ENCODE data around the gene MYRF. TPM values are rescaled to one million over a fixed set of nuclear protein-coding genes. Genes with fewer than 3 reads are reported as not detected.
A peak's percentile ranks its signal among the peaks of the same experiment; 100 is the strongest.

Gene MYRF
- total RNA-seq, 1 experiment from 2014 or later = 5.0 TPM

DNA sequence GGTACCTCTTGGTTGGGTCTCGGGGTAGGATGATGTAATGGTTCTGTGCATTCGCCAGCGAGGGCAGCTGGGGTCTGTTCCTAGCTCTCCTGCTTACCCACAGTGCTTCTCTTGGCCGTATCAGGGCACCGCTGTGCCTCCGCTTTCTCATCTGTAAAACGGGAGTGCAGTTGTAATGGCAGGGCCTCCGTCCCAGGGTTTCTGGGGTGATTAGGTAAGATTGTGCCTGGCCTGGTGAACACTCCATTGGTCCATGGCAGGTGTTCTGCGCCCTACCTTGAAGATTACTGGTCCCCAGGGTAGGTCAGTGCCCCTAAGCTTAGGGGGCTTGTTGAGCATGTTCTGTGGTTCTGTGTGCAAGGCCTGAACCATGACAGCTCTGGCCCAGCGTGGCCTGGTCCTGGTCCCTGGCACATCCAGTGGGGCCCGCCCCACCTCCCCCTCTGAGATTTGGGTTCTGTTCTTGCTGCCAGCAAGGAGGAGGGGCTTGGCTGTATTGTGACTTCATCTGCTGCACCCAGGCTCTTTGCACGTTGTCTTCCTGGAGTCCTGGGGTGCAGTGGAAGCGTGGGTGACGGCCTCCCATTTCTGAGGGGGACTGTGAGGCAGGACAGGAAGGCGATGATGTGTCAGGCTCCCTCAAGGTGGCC, 4.9 kb downstream of the MYRF start:
- DNase-seq (ENCODE audit: low read depth) = no peak

DNA sequence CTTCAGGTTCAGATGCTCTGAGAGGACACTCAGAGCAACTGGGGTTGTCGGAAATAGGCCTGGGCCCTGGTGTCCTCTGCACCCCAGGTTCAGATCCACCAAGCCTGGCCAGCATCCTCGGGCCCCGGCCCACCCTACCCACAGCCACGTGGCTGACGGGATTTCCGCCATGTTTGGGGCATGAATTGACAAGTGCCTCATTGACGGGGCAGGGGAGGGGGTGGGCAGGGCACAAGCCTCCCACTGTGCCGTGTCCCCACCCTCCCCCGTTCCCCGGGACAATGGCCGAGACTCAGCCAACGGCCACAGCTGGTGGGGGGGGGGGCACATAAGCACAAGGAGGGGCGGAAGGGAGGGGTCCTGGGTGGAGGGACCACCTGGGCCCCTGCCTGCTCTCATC, 8.5 kb downstream of the MYRF start:
- no peak for DNase-seq (ENCODE audit: low read depth)

GRCh38 chr11:61761440-61762222, 9.2 kb downstream of the MYRF start:
- DNase-seq (ENCODE audit: low read depth) = no peak

DNA sequence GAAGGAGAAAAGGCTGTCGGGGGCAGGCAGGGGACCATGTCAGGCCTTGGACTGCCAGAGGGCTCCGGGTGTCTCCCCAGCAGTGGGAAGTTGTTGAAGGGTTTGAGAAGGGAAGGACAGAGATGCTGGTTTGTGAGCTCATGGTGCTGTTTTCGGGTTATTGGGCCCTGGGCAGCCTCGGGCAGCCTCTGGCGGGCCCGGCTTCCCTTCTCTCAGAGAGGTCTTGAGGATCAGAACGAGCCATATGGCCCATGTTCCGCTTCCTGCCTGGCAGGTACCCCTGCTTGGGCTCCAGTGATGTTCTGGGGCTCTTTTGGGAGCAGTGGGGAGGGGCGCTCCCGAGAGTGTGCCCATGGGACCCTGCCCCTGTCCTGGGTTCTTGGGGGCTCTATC, 9.8 kb downstream of the MYRF start:
- DNase-seq (ENCODE audit: low read depth) = no peak

DNA sequence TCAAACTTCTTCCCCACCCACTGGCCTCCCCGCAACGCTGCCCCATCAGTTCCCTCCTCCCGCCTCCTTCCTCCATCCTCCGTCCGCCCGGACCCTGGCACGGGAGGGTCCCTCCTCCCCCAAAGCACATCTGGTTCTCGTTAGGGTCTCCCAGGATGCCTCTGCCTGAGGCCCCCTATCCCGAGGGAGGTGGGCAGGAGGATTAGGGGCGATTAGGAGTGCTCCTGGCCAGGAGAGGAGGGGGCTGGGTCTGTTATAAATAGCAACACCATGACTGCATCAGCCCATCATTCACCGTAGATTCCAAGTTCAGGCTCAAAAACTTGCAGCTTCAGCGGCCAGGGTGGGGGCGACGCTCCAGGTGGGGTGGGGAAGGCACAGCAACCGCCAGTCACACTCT, 10.4 kb downstream of the MYRF start:
- no peak for DNase-seq (ENCODE audit: low read depth)

DNA sequence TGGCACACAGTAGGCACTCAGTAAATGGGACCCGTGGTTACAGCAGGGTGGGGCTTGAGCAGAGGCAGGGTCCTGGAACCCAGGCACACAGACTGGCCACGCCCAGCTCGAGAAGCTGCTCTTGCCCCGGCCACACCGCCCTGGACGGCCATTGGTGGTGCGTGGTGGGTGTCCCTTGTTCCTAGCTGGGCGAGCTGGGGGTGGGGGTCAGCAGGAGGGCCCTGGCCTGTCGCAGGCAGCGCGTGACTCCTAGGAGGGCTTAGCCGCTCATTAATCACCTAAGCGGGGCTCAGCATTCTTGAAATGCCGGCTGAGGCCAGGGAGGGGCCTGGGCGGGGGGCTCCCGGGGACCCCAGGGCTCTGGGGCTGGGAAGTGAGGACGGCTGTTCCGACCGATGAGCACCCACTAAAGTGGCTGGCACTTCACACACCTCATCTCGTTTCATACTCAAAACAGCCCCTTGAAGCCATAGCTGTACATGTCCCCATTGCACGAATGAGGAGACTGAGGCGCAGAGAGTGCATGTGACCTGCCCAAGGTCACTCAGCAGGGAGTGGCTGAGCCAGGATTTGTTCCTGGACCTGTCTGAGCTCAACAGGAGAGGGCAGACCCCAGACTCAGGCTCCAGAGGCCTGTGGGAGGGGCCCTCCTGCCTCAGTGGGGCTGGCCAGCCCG, 11.6 kb downstream of the MYRF start:
- DNase-seq (ENCODE audit: low read depth) = no peak

DNA sequence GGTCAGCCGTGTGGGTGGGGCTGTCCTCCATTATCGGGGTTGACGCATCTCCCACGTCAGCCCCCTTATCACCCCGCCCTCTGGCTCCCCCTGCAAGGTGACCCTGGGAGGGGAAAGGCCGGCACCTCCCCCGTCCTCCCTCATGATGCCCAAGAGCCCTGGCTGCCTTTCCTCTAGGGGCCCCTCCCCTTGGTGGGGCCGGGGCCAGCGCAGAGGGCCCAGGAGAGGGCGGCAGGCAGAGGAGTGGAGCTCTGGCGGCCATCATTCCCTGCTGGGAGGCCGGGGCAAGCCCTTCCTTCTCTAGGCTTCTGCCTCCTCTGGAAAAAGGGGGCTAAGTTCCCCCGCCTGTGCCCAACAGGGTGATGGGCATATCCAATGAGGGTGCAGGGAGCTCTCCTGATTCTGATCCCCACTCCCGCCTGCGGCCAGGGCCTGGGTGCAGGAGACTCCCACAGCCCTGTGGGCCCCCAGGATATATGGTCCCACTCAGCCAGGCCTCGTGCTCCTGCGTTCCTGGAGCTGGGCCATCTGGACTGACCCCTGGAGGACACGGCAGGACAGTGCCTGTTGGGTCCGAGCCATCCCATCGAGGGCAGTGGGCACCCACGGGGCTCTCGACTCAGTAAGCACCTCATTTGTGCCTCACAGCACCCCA, 12.3 kb downstream of the MYRF start:
- no peak for DNase-seq (ENCODE audit: low read depth)

- DNase-seq (ENCODE audit: low read depth) = no peak
Measured at GRCh38 chr11:61765550-61766253, 13.3 kb downstream of the MYRF start.

DNA sequence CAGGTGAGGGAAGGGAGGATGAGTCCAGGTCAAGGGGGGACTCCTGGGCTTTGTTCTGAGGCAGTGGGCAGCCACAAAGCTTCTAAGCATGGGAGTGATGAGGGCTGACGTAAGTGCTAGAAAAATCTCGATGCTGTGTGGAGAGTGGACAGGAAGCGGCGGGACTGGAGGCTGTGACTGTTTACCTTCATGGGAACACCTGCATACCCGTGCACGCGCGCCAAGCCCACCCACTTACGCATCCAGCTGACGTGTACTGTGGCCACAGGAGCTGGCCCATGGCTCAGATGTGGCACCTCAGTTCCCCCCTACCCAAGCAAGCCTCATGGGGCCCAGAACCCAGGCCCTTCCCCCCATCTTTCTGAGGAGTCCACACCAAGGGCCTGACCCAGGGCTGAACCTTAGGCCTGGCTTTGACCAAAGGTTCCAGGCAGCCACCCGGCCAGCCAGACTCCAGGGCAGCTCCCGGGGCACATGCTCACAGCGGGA, 14.0 kb downstream of the MYRF start:
- no peak for DNase-seq (ENCODE audit: low read depth)

DNA sequence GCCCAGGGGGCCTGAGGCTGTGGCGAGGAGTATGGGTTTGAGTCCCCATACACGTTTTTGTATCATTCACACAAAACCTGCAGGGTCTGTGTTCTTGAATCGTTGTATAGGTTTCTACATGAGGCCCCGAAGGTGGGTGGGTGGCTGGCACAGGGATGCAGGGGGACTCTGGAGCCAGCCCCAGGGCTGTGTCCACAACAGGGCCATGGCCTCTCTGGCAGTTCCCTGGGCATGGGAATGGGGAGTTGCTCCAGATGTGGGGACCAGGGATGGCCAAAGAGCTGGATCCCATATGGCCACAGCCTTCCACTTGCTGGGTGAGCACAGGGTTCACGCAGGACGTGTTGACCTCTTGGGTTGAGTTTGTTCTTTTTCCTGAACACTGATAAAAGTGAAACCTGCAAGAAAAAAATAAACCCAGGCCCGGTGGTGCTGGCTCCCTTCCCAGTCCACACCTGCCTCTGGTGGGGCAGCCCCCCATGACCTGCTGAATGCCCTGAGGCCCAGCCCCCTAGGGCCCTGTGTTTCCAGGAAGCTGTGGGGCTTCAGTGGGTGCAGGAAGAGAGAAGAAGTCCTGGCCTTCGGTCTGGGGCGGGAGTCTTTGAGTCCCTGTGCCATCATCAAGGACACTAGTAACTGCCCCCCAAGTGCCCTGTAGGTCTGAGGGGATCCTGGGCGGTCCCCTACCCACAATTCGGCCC, 16.1 kb downstream of the MYRF start:
- no peak for DNase-seq (ENCODE audit: low read depth)

GRCh38 chr11:61769169-61769920, 16.9 kb downstream of the MYRF start:
- peak; percentile 35 for DNase-seq (ENCODE audit: low read depth)

- no peak for DNase-seq (ENCODE audit: low read depth)
Measured at GRCh38 chr11:61769946-61770683, 17.7 kb downstream of the MYRF start.

GRCh38 chr11:61771195-61771894, 18.9 kb downstream of the MYRF start:
- DNase-seq (ENCODE audit: low read depth) = no peak

DNA sequence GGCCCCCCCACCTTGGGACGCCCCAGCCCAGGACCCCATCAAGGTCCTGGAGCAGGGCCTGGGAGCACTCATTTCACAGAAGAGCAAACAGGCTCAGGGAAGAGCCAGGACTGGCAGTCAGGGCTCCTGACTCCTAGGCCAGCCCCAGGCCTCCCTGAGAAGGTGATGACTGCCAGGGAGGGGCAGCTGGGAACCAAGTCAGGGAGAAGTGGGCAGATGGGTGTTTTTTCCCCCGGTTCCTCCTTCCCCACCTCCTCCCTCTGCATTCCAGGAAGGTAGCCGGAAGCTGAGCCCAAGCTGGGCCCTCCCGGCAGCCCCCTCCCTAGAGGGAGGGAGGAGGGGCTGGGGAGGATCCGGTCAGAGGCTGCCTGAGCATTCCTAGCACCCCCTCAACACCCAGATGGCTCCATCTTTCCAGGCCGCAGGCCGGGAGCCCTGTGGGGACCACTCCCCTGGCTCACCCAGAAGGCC, 19.6 kb downstream of the MYRF start:
- DNase-seq (ENCODE audit: low read depth) = no peak

- no peak for DNase-seq (ENCODE audit: low read depth)
Measured at GRCh38 chr11:61773356-61773755, 20.9 kb downstream of the MYRF start.

DNA sequence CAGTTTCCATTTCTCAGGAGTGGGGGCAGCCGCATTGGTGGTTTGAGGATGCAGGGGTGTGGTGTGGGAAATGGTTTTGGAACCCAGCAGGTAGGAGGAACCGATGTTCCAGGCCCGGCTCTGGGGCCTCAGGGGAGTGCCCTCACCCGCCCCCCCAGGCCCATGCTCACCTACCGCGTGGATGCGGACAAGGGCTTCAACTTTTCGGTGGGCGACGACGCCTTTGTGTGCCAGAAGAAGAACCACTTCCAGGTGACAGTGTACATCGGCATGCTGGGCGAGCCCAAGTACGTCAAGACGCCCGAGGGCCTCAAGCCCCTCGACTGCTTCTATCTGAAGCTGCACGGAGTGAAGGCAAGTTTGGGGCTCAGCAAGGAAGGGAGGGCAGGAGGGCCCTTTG, 21.4 kb downstream of the MYRF start:
- DNase-seq (ENCODE audit: low read depth) = no peak

- no peak for DNase-seq (ENCODE audit: low read depth)
Measured at GRCh38 chr11:61774411-61774810, 22.0 kb downstream of the MYRF start.

GRCh38 chr11:61775106-61775505, 22.7 kb downstream of the MYRF start:
- DNase-seq (ENCODE audit: low read depth) = no peak
